Hepatocyte (in vitro differentiated cells): Measurements from ENCODE around the gene GRB10. TPM values are rescaled to one million over a fixed set of nuclear protein-coding genes. Genes with fewer than 3 reads are reported as not detected.

Source experiments
- DNase-seq: peaks from one replicate; pipeline ENCODE4 v3.0.0-alpha.2; 2016; ENCODE audit warnings: low spot score
- H2AFZ ChIP-seq: fragments of 200-600 bp; sonication (generic); 2 replicates; pipeline ENCODE4 v1.6.0; 2016; ENCODE audit warnings: antibody characterized with exemption, mild to moderate bottlenecking
- H3K27ac ChIP-seq: fragments of 200-600 bp; sonication (generic); 2 replicates; pipeline ENCODE4 v1.5.1; 2016; ENCODE audit warnings: mild to moderate bottlenecking
- H3K27me3 ChIP-seq: fragments of 200-600 bp; sonication (generic); 2 replicates; pipeline ENCODE4 v1.6.1; 2016
- H3K36me3 ChIP-seq: fragments of 200-600 bp; sonication (generic); replicated peaks from 2 replicates; pipeline ENCODE4 v1.5.1; 2016; ENCODE audit warnings: low read depth; ENCODE audit not compliant: insufficient read depth
- H3K4me1 ChIP-seq: fragments of 200-600 bp; sonication (generic); 2 replicates; pipeline ENCODE4 v1.5.1; 2016; ENCODE audit warnings: mild to moderate bottlenecking, moderate library complexity; ENCODE audit not compliant: insufficient read depth
- H3K4me2 ChIP-seq: fragments of 200-600 bp; sonication (generic); 2 replicates; pipeline ENCODE4 v1.6.0; 2016
- H3K4me3 ChIP-seq: fragments of 200-600 bp; sonication (generic); 2 replicates; pipeline ENCODE4 v1.5.1; 2016; ENCODE audit warnings: mild to moderate bottlenecking
- H3K79me2 ChIP-seq: fragments of 200-600 bp; sonication (generic); 2 replicates; pipeline ENCODE4 v1.6.0; 2017; ENCODE audit warnings: mild to moderate bottlenecking
- H3K9me2 ChIP-seq: fragments of 200-600 bp; sonication (generic); replicated peaks from 2 replicates; pipeline ENCODE4 v1.6.0; 2017; ENCODE audit warnings: mild to moderate bottlenecking; ENCODE audit not compliant: insufficient read depth
- H3K9me3 ChIP-seq: fragments of 200-600 bp; sonication (generic); 2 replicates; pipeline ENCODE4 v1.5.1; 2016; ENCODE audit warnings: low read depth, mild to moderate bottlenecking
- H4K20me1 ChIP-seq: fragments of 200-600 bp; sonication (generic); 2 replicates; pipeline ENCODE4 v1.6.0; 2016; ENCODE audit warnings: mild to moderate bottlenecking; ENCODE audit not compliant: insufficient read depth, poor library complexity, severe bottlenecking
- CTCF ChIP-seq: fragments of 200-600 bp; sonication (generic); IDR thresholded peaks from 2 replicates; pipeline ENCODE4 v1.5.1; 2016; ENCODE audit warnings: antibody characterized with exemption, mild to moderate bottlenecking; ENCODE audit not compliant: poor library complexity
- EZH2 ChIP-seq: fragments of 200-600 bp; sonication (generic); IDR thresholded peaks from 2 replicates; pipeline ENCODE4 v1.6.1; 2016; ENCODE audit warnings: antibody characterized with exemption, mild to moderate bottlenecking, borderline replicate concordance
- EZH2phosphoT487 ChIP-seq: fragments of 200-600 bp; sonication (generic); IDR thresholded peaks from one replicate; pipeline ENCODE4 v1.6.1; 2018; ENCODE audit warnings: antibody characterized with exemption, mild to moderate bottlenecking, low read depth, moderate library complexity; ENCODE audit not compliant: unreplicated experiment, severe bottlenecking
- WGBS: methylation state at CpG from one replicate; pipeline ENCODE4 v1.1.6; 2016; ENCODE audit warnings: low lambda C conversion rate; ENCODE audit errors: missing lambda C conversion rate; 5-methylcytosine and 5-hydroxymethylcytosine counted together
- polyA plus RNA-seq: library from polyadenylated mRNA; unstranded; fragments of >200 nt; fragmentation: Nextera tagmentation; extraction: Ambion mirVana; gene quantifications from 2 replicates; pipeline ENCODE4 v1.2.1, GENCODE V29; 2016
- total RNA-seq: library from RNA; depleted of rRNA; stranded (reverse); fragments of >200 nt; gene quantifications from 2 replicates; pipeline ENCODE4 v1.2.3, GENCODE V29; 2014

GRB10 gene
- total and polyA plus RNA-seq, 2 experiments from 2014 or later = 47.6 to 65.9 TPM

- peak overlapping the region; percentile 24 for H3K4me2 ChIP-seq
- H3K27me3 ChIP-seq = no peaks in the 10 kb centered on the region
- H3K4me1 ChIP-seq = peaks cover 47% of the 10 kb centered on the region
- no peak overlapping the region for H2AFZ ChIP-seq
- no peaks in the 10 kb centered on the region for H3K9me2 ChIP-seq
- peak overlapping the region; percentile 64 for H3K27ac ChIP-seq
- no peaks in the 10 kb centered on the region for H3K36me3 ChIP-seq
- peaks cover 54% of the 10 kb centered on the region for H3K79me2 ChIP-seq
- no peak overlapping the region for H3K4me3 ChIP-seq
- no peaks in the 10 kb centered on the region for H4K20me1 ChIP-seq
- WGBS = 51% methylated on average over 4 of the region's 4 CpGs
- no peaks in the 10 kb centered on the region for H3K9me3 ChIP-seq
- no peak for TF ChIP-seq EZH2phosphoT487
- TF ChIP-seq EZH2 = no peak
- no peak for TF ChIP-seq CTCF
- DNase-seq = no peak
These were observed 98.0 kb downstream of the GRB10 start for GRCh38 chr7:50684713-50685075.

- peak; percentile 49 for DNase-seq
- Histone ChIP-seq H3K27ac (peak overlapping the region; percentile 64), H2AFZ (no peak overlapping the region), H3K4me1 (peaks cover 51% of the 10 kb centered on the region), H3K9me3 (no peaks in the 10 kb centered on the region), H3K79me2 (peaks cover 52% of the 10 kb centered on the region), H3K36me3 (no peaks in the 10 kb centered on the region), H3K27me3 (no peaks in the 10 kb centered on the region), H3K4me2 (peak overlapping the region; percentile 24), H3K4me3 (no peak overlapping the region), H3K9me2 (no peaks in the 10 kb centered on the region), H4K20me1 (no peaks in the 10 kb centered on the region)
- no peak for TF ChIP-seq CTCF
- no peak for TF ChIP-seq EZH2phosphoT487
- no peak for TF ChIP-seq EZH2
- WGBS = 59% methylated on average over 5 of the region's 5 CpGs
These were observed 98.5 kb downstream of the GRB10 start for GRCh38 chr7:50684011-50684712.

- H3K36me3 ChIP-seq = no peaks in the 10 kb centered on the region
- peaks cover 63% of the 10 kb centered on the region for H3K79me2 ChIP-seq
- no peak overlapping the region for H3K4me3 ChIP-seq
- H4K20me1 ChIP-seq = no peaks in the 10 kb centered on the region
- no peak overlapping the region for H3K4me2 ChIP-seq
- no peak for DNase-seq
- H3K27ac ChIP-seq = no peak overlapping the region
- no peaks in the 10 kb centered on the region for H3K9me2 ChIP-seq
- no peaks in the 10 kb centered on the region for H3K27me3 ChIP-seq
- no peaks in the 10 kb centered on the region for H3K9me3 ChIP-seq
- H2AFZ ChIP-seq = no peak overlapping the region
- TF ChIP-seq EZH2phosphoT487 (no peak), EZH2 (no peak), CTCF (no peak)
- peaks cover 63% of the 10 kb centered on the region for H3K4me1 ChIP-seq
- WGBS = 96% methylated on average over 1 of the region's 1 CpG
These were observed 100.1 kb downstream of the GRB10 start for GRCh38 chr7:50682573-50682972.
